SH-SY5Y (cell line): ENCODE results near the gene TACR1.

Experiments
- GATA2 ChIP-seq: IDR thresholded peaks from 2 replicates; pipeline ENCODE4 v1.6.1; 2011; ENCODE audit warnings: mild to moderate bottlenecking, low read depth, low read length
- GATA3 ChIP-seq: IDR thresholded peaks from 2 replicates; pipeline ENCODE4 v1.6.1; 2011; ENCODE audit warnings: low read depth, mild to moderate bottlenecking, low read length, moderate library complexity

The TACR1 gene

GRCh38 chr2:75090770-75091515, 108.4 kb downstream of the TACR1 start:
- no peak for TF ChIP-seq GATA3
- no peak for TF ChIP-seq GATA2

GRCh38 chr2:75089471-75089870, 109.8 kb downstream of the TACR1 start:
- TF ChIP-seq GATA2 (no peak), GATA3 (no peak)

- TF ChIP-seq GATA3 (no peak), GATA2 (no peak)
Observed at GRCh38 chr2:75088791-75089190, 110.5 kb downstream of the TACR1 start.

- TF ChIP-seq GATA3 (no peak), GATA2 (no peak)
Observed at GRCh38 chr2:75087736-75088135, 111.6 kb downstream of the TACR1 start.

GRCh38 chr2:75079575-75079974, 119.7 kb downstream of the TACR1 start:
- TF ChIP-seq GATA3 (no peak), GATA2 (no peak)

- TF ChIP-seq GATA2 (no peak), GATA3 (no peak)
Observed at GRCh38 chr2:75077909-75078308, 121.4 kb downstream of the TACR1 start.

GRCh38 chr2:75076088-75076487, 123.2 kb downstream of the TACR1 start:
- no peak for TF ChIP-seq GATA2
- TF ChIP-seq GATA3: no peak

GRCh38 chr2:75074708-75075107, 124.6 kb downstream of the TACR1 start:
- TF ChIP-seq GATA2 (no peak), GATA3 (no peak)

- TF ChIP-seq GATA2 (no peak), GATA3 (no peak)
Observed at GRCh38 chr2:75074228-75074627, 125.1 kb downstream of the TACR1 start.

GRCh38 chr2:75071766-75072165, 127.6 kb downstream of the TACR1 start:
- TF ChIP-seq GATA2 (no peak), GATA3 (no peak)

GRCh38 chr2:75068546-75068945, 130.8 kb downstream of the TACR1 start:
- TF ChIP-seq GATA2 (no peak), GATA3 (no peak)

- TF ChIP-seq GATA2 (no peak), GATA3 (no peak)
Observed at GRCh38 chr2:75067506-75067905, 131.8 kb downstream of the TACR1 start.

- no peak for TF ChIP-seq GATA2
- no peak for TF ChIP-seq GATA3
Observed at GRCh38 chr2:75066121-75066902, 133.0 kb downstream of the TACR1 start.

GRCh38 chr2:75065402-75066008, 133.8 kb downstream of the TACR1 start:
- TF ChIP-seq GATA3 (no peak), GATA2 (no peak)
